ENCODE measurements around the gene CD58. TPM values are rescaled to one million over a fixed set of nuclear protein-coding genes. Genes with fewer than 3 reads are reported as not detected.
A peak's percentile ranks its signal among the peaks of the same experiment; 100 is the strongest.

The CD58 gene
- total and polyA plus RNA-seq, 9 of the 15 experiments (the other 6 are each of a cell fraction or from before 2014, with no cell fraction given) = 18.1 to 113 (median 37.4) TPM

- TF ChIP-seq ZNF124 (CRISPR knock-in tag; IDR thresholded peaks at IDR 0.05) (no peak), ZFP30 (CRISPR knock-in tag; IDR thresholded peaks at IDR 0.05; ENCODE audit: borderline replicate concordance) (no peak), ZBTB9 (CRISPR knock-in tag; IDR thresholded peaks at IDR 0.05) (no peak), AFF4 (CRISPR knock-in tag; IDR thresholded peaks at IDR 0.05) (no peak), PHB (CRISPR knock-in tag; IDR thresholded peaks at IDR 0.05) (no peak), TFAM (CRISPR knock-in tag; conservative IDR thresholded peaks at IDR 0.05) (no peak), DNMT1 (IDR thresholded peaks at IDR 0.05) (no peak; the same call in 1 of the 2 replicates), DDX20 (tag; IDR thresholded peaks at IDR 0.05; ENCODE audit: low read depth) (no peak), SIX5 (IDR thresholded peaks at IDR 0.05; ENCODE audit: borderline replicate concordance in 1 of 2, insufficient read depth in 1 of 2, low read depth in 1 of 2, low read length in 2 of 2) (no peak), POLR3A (IDR thresholded peaks at IDR 0.05; ENCODE audit: borderline replicate concordance, extremely low read depth, insufficient read depth, insufficient read length) (no peak), ZBTB40 (IDR thresholded peaks at IDR 0.05) (0 out of 2 replicates have a peak, but pooled peaks have one; percentile 34), ZBTB40 (CRISPR knock-in tag; IDR thresholded peaks at IDR 0.05) (no peak)
Measured at GRCh38 chr1:116556289-116557006, 14.4 kb downstream of the CD58 start (continued).
